ENCODE measurements around the gene TMEM19. TPM values are rescaled to one million over a fixed set of nuclear protein-coding genes. Genes with fewer than 3 reads are reported as not detected.
A peak's percentile ranks its signal among the peaks of the same experiment; 100 is the strongest.

The TMEM19 gene
- total RNA-seq, 1 experiment from 2014 or later = 14.3 TPM

GRCh38 chr12:71744522-71745300 is 58.8 kb downstream of the TMEM19 start:
- ATAC-seq (no peak), DNase-seq (no peak)
- no peaks in the 10 kb centered on the region for H3F3A ChIP-seq (ENCODE audit: low read length, unreplicated experiment)
- no peaks in the 10 kb centered on the region for H3K4me1 ChIP-seq (ENCODE audit: insufficient read depth, low read length)
- 0 out of 2 replicates have a peak, but pooled peaks cover 6% of the 10 kb centered on the region for H3K27me3 ChIP-seq (ENCODE audit: low read length)
- no peak overlapping the region for H3K4me2 ChIP-seq (ENCODE audit: low read length)
- H2AFZ ChIP-seq (ENCODE audit: low read length) = no peak overlapping the region
- TF ChIP-seq EZH2 (IDR thresholded peaks at IDR 0.05; ENCODE audit: low read length, unreplicated experiment) (no peak), EZH2phosphoT487 (IDR thresholded peaks at IDR 0.05; ENCODE audit: borderline replicate concordance, low read length) (no peak), CTCF (conservative IDR thresholded peaks at IDR 0.05; ENCODE audit: low read depth, low read length) (no peak)
- no peaks in the 10 kb centered on the region for H3K9me3 ChIP-seq (ENCODE audit: low read length)
- ChIA-PET CTCF (no interaction called here), POLR2A (ENCODE audit: unreplicated experiment) (no interaction called here)
- H3K4me3 ChIP-seq (ENCODE audit: low read length) = no peak overlapping the region
- intact Hi-C loops (cut with micrococcal nuclease) = loop anchor here (5.0 kb wide), 1 partner anchor 32 kb away; no protein-coding TSS in a partner anchor
- no peaks in the 10 kb centered on the region for H3K79me2 ChIP-seq (ENCODE audit: low read length)
- H3K9me2 ChIP-seq (replicated peaks; ENCODE audit: low read length) = no peaks in the 10 kb centered on the region
- no peak overlapping the region for H3K27ac ChIP-seq (ENCODE audit: low read length)
- no peak overlapping the region for H3K9ac ChIP-seq (ENCODE audit: low read length)
- no TSS peak for BruUV-seq (replicated peaks)
- H3K36me3 ChIP-seq (ENCODE audit: low read depth, low read length) = no peaks in the 10 kb centered on the region
- no peaks in the 10 kb centered on the region for H4K20me1 ChIP-seq (ENCODE audit: low read length)

- ATAC-seq (peak; percentile 88), DNase-seq (peak; percentile 77)
- H3K27me3 ChIP-seq (ENCODE audit: low read length) = 0 out of 2 replicates have a peak, but pooled peaks cover 8% of the 10 kb centered on the region
- peak overlapping the region; percentile 40 for H2AFZ ChIP-seq (ENCODE audit: low read length)
- H3K9me3 ChIP-seq (ENCODE audit: low read length) = no peaks in the 10 kb centered on the region
- BruUV-seq (replicated peaks) = no TSS peak
- H3K4me2 ChIP-seq (ENCODE audit: low read length) = 0 out of 2 replicates have a peak overlapping the region, but pooled peaks have one; percentile 6
- H3K4me3 ChIP-seq (ENCODE audit: low read length) = no peak overlapping the region
- TF ChIP-seq CTCF (conservative IDR thresholded peaks at IDR 0.05; ENCODE audit: low read depth, low read length) = peak; percentile 87
- no peak for TF ChIP-seq EZH2phosphoT487 (IDR thresholded peaks at IDR 0.05; ENCODE audit: borderline replicate concordance, low read length)
- ChIA-PET POLR2A (ENCODE audit: unreplicated experiment) (interaction anchor here (1.5 kb wide), 1 partner anchor 61 kb away, joined by 4 read pairs; the partner anchor contains the start of gene TMEM19), CTCF (interaction anchor here (0.5 to 1.6 kb wide), 12 partner anchors 14 to 330 kb away, joined by 3 to 24 read pairs (median 4); partner anchors contain the start of genes THAP2, TMEM19 and ZFC3H1)
- no peak overlapping the region for H3K27ac ChIP-seq (ENCODE audit: low read length)
- no peaks in the 10 kb centered on the region for H3K36me3 ChIP-seq (ENCODE audit: low read depth, low read length)
- no peaks in the 10 kb centered on the region for H3F3A ChIP-seq (ENCODE audit: low read length, unreplicated experiment)
- no peaks in the 10 kb centered on the region for H3K4me1 ChIP-seq (ENCODE audit: insufficient read depth, low read length)
- intact Hi-C loops (cut with micrococcal nuclease) = loop anchor here (1.0 to 5.0 kb wide), 5 partner anchors 35 to 332 kb away; partner anchors contain the start of genes THAP2 and TMEM19
- no peaks in the 10 kb centered on the region for H3K9me2 ChIP-seq (replicated peaks; ENCODE audit: low read length)
- no peak overlapping the region for H3K9ac ChIP-seq (ENCODE audit: low read length)
- no peaks in the 10 kb centered on the region for H4K20me1 ChIP-seq (ENCODE audit: low read length)
- no peaks in the 10 kb centered on the region for H3K79me2 ChIP-seq (ENCODE audit: low read length)
Observed at GRCh38 chr12:71746974-71747611, 61.2 kb downstream of the TMEM19 start.

All from PC-3 (cell line).